Stimulated activated naive CD4-positive, alpha-beta T cell (primary cell): ENCODE results near the gene FLNC.

Experiments used
- DNase-seq, 6 experiments: peaks; one replicate each; lab custom pipeline; 2025; lab: John Stamatoyannopoulos, UW

The FLNC gene

GRCh38 chr7:128830231-128831177 lies at the start of gene FLNC:
Gene FLNC, plus strand, starts transcription at chr7:128830406. Its CDS starts 232 bp downstream, at chr7:128830638.
- peak in 4 of 6 experiments; percentile 16 to 49 (median 24) for DNase-seq

GRCh38 chr7:128781126-128781525 lies 49.1 kb upstream of the FLNC start:
- DNase-seq = no peak

- no peak for DNase-seq
These were observed 48.4 kb upstream of the FLNC start for GRCh38 chr7:128781851-128782250.

- no peak for DNase-seq
These were observed 46.9 kb upstream of the FLNC start for GRCh38 chr7:128783143-128783861.

GRCh38 chr7:128785738-128786137 lies 44.5 kb upstream of the FLNC start:
- DNase-seq = no peak

GRCh38 chr7:128788446-128789412 lies 41.5 kb upstream of the FLNC start:
- DNase-seq = no peak

GRCh38 chr7:128790315-128791041 lies 39.7 kb upstream of the FLNC start:
- DNase-seq = peak in 3 of 6 experiments; percentile 16 to 35 (median 31)

GRCh38 chr7:128791121-128791971 lies 38.9 kb upstream of the FLNC start, which contains the start of gene CCDC136:
Gene CCDC136, plus strand, starts transcription at chr7:128791968. Its CDS starts 444 bp downstream, at chr7:128792412.
- peak; percentile 60 to 80 (median 76) for DNase-seq

- DNase-seq = no peak
These were observed 38.3 kb upstream of the FLNC start for GRCh38 chr7:128791972-128792327.

- DNase-seq = no peak
These were observed 37.6 kb upstream of the FLNC start for GRCh38 chr7:128792471-128793180.

- no peak for DNase-seq
These were observed 37.0 kb upstream of the FLNC start for GRCh38 chr7:128793181-128793547.

- peak in 3 of 6 experiments; percentile 7 to 20 (median 13) for DNase-seq
These were observed 36.2 kb upstream of the FLNC start for GRCh38 chr7:128794020-128794419.

- no peak for DNase-seq
These were observed 35.8 kb upstream of the FLNC start for GRCh38 chr7:128794436-128794835.

- DNase-seq = no peak
These were observed 35.1 kb upstream of the FLNC start for GRCh38 chr7:128795129-128795528.

GRCh38 chr7:128796327-128796726 lies 33.9 kb upstream of the FLNC start:
- DNase-seq = no peak

- no peak for DNase-seq
These were observed 30.8 kb upstream of the FLNC start for GRCh38 chr7:128799451-128799850.

GRCh38 chr7:128800567-128800966 lies 29.6 kb upstream of the FLNC start:
- DNase-seq = no peak

- DNase-seq = no peak
These were observed 29.2 kb upstream of the FLNC start for GRCh38 chr7:128801003-128801402.

GRCh38 chr7:128801667-128802418 lies 28.4 kb upstream of the FLNC start:
- DNase-seq = no peak
